Measurements from ENCODE around the gene BLACAT1.
"Not testable (repeated sequence)": the region's sequence is repeated elsewhere in the genome, so short reads cannot be mapped to it uniquely, and the experiment has no call there.

The BLACAT1 gene

GRCh38 chr1:205410581-205411298 is 45.1 kb downstream of the BLACAT1 start:
- Histone ChIP-seq H3K36me3 (replicated peaks; ENCODE audit: insufficient read depth, low read length) (no peaks in the 10 kb centered on the region), H3K27ac (ENCODE audit: low read length) (no peak overlapping the region), H3K9me2 (replicated peaks; ENCODE audit: insufficient read depth, low read length) (no peaks in the 10 kb centered on the region), H3K79me2 (ENCODE audit: low read length) (no peaks in the 10 kb centered on the region), H3K4me1 (ENCODE audit: low read length) (no peaks in the 10 kb centered on the region), H3K4me3 (ENCODE audit: low read length) (no peak overlapping the region), H3F3A (ENCODE audit: insufficient read depth, low read length) (no peaks in the 10 kb centered on the region), H3K4me2 (ENCODE audit: low read depth, low read length) (no peak overlapping the region), H3K27me3 (replicated peaks; ENCODE audit: insufficient read depth, low read length) (no peaks in the 10 kb centered on the region), H4K20me1 (ENCODE audit: insufficient read depth, low read length) (no peaks in the 10 kb centered on the region), H3K9me3 (replicated peaks; ENCODE audit: insufficient read depth, low read length) (no peaks in the 10 kb centered on the region), H3K9ac (ENCODE audit: low read length) (no peak overlapping the region), H2AFZ (ENCODE audit: low read length) (no peak overlapping the region)
- DNase-seq = no peak
- no peak for TF ChIP-seq EZH2phosphoT487 (IDR thresholded peaks at IDR 0.05; ENCODE audit: low read length)
- TF ChIP-seq EZH2 (optimal IDR thresholded peaks at IDR 0.05; ENCODE audit: low read depth, low read length) = no peak
- no peak for TF ChIP-seq CTCF (IDR thresholded peaks at IDR 0.05; ENCODE audit: low read length)

GRCh38 chr1:205407970-205408369 is 47.9 kb downstream of the BLACAT1 start:
- Histone ChIP-seq H3K4me1 (ENCODE audit: low read length) (no peaks in the 10 kb centered on the region), H3K27me3 (replicated peaks; ENCODE audit: insufficient read depth, low read length) (no peaks in the 10 kb centered on the region), H3F3A (ENCODE audit: insufficient read depth, low read length) (no peaks in the 10 kb centered on the region), H3K79me2 (ENCODE audit: low read length) (no peaks in the 10 kb centered on the region), H3K9ac (ENCODE audit: low read length) (no peak overlapping the region), H3K4me3 (ENCODE audit: low read length) (no peak overlapping the region), H3K9me3 (replicated peaks; ENCODE audit: insufficient read depth, low read length) (no peaks in the 10 kb centered on the region), H2AFZ (ENCODE audit: low read length) (no peak overlapping the region), H3K4me2 (ENCODE audit: low read depth, low read length) (no peak overlapping the region), H3K27ac (ENCODE audit: low read length) (no peak overlapping the region), H3K9me2 (replicated peaks; ENCODE audit: insufficient read depth, low read length) (no peaks in the 10 kb centered on the region), H3K36me3 (replicated peaks; ENCODE audit: insufficient read depth, low read length) (no peaks in the 10 kb centered on the region), H4K20me1 (ENCODE audit: insufficient read depth, low read length) (no peaks in the 10 kb centered on the region)
- DNase-seq = no peak
- TF ChIP-seq CTCF (IDR thresholded peaks at IDR 0.05; ENCODE audit: low read length) (no peak), EZH2phosphoT487 (IDR thresholded peaks at IDR 0.05; ENCODE audit: low read length) (no peak), EZH2 (optimal IDR thresholded peaks at IDR 0.05; ENCODE audit: low read depth, low read length) (no peak)

GRCh38 chr1:205406252-205406651 is 49.6 kb downstream of the BLACAT1 start:
- H3F3A ChIP-seq (ENCODE audit: insufficient read depth, low read length); H3K9me3 ChIP-seq (replicated peaks; ENCODE audit: insufficient read depth, low read length); H3K27ac ChIP-seq (ENCODE audit: low read length); H3K4me1 ChIP-seq (ENCODE audit: low read length); H3K4me3 ChIP-seq (ENCODE audit: low read length); H3K9ac ChIP-seq (ENCODE audit: low read length); H3K79me2 ChIP-seq (ENCODE audit: low read length); H3K27me3 ChIP-seq (replicated peaks; ENCODE audit: insufficient read depth, low read length); H2AFZ ChIP-seq (ENCODE audit: low read length); H3K4me2 ChIP-seq (ENCODE audit: low read depth, low read length); H4K20me1 ChIP-seq (ENCODE audit: insufficient read depth, low read length); H3K36me3 ChIP-seq (replicated peaks; ENCODE audit: insufficient read depth, low read length); H3K9me2 ChIP-seq (replicated peaks; ENCODE audit: insufficient read depth, low read length); DNase-seq: not testable (repeated sequence)
